ENCODE data around the gene AMER2. TPM values are rescaled to one million over a fixed set of nuclear protein-coding genes. Genes with fewer than 3 reads are reported as not detected.

The AMER2 gene
- total and polyA plus RNA-seq, 5 experiments from 2014 or later, result 0.14 TPM; not detected in 4

GRCh38 chr13:25179832-25180774 is 8.0 kb upstream of the AMER2 start:
- Mint-ChIP-seq H3K36me3 (peaks cover 0 to 21% (median 0%) of the 10 kb centered on the region in 3 donors), H3K27me3 (peaks cover 26 to 53% (median 39%) of the 10 kb centered on the region in 5 donors), H3K4me1 (no peaks in the 10 kb centered on the region), H3K4me3 (no peak overlapping the region), H3K9me3 (peaks cover 0 to 17% (median 0%) of the 10 kb centered on the region in 9 donors), H3K27ac (no peak overlapping the region)
- DNase-seq (no peak), ATAC-seq (no peak)
- POLR2A ChIA-PET, result no interaction called here

- POLR2A ChIA-PET, result no interaction called here
- peaks cover 0 to 2% (median 0%) of the 10 kb centered on the region in 4 donors for H3K4me1 Mint-ChIP-seq
- ATAC-seq (no peak), DNase-seq (no peak)
- peaks cover 0 to 17% (median 0%) of the 10 kb centered on the region in 9 donors for H3K9me3 Mint-ChIP-seq
- H3K27me3 Mint-ChIP-seq, result peaks cover 30 to 63% (median 39%) of the 10 kb centered on the region in 5 donors
- H3K27ac Mint-ChIP-seq, result no peak overlapping the region
- no peak overlapping the region for H3K4me3 Mint-ChIP-seq
- peaks cover 0 to 21% (median 0%) of the 10 kb centered on the region in 3 donors for H3K36me3 Mint-ChIP-seq
Observed at GRCh38 chr13:25179011-25179410, 6.9 kb upstream of the AMER2 start.

- Mint-ChIP-seq H3K27ac (no peak overlapping the region), H3K4me1 (peaks cover 0 to 2% (median 0%) of the 10 kb centered on the region in 4 donors), H3K27me3 (peaks cover 39 to 73% (median 49%) of the 10 kb centered on the region in 5 donors), H3K4me3 (no peak overlapping the region), H3K9me3 (peaks cover 0 to 17% (median 0%) of the 10 kb centered on the region in 9 donors), H3K36me3 (peaks cover 0 to 14% (median 0%) of the 10 kb centered on the region in 3 donors)
- POLR2A ChIA-PET, result no interaction called here
- no peak for DNase-seq
- ATAC-seq, result no peak
Observed at GRCh38 chr13:25178070-25178469, 6.0 kb upstream of the AMER2 start.

- Mint-ChIP-seq H3K36me3 (peaks cover 0 to 14% (median 0%) of the 10 kb centered on the region in 3 donors), H3K4me3 (no peak overlapping the region), H3K9me3 (peaks cover 0 to 17% (median 0%) of the 10 kb centered on the region in 9 donors), H3K27ac (no peak overlapping the region), H3K4me1 (peaks cover 0 to 2% (median 0%) of the 10 kb centered on the region in 4 donors), H3K27me3 (peaks cover 42 to 77% (median 52%) of the 10 kb centered on the region in 5 donors)
- ATAC-seq, result no peak
- POLR2A ChIA-PET, result no interaction called here
- no peak for DNase-seq
Observed at GRCh38 chr13:25177636-25178035, 5.5 kb upstream of the AMER2 start.

- no peak overlapping the region for H3K4me3 Mint-ChIP-seq
- H3K27ac Mint-ChIP-seq, result peak overlapping the region in 1 of 10 donors; percentile 31
- H3K27me3 Mint-ChIP-seq, result peaks cover 43 to 83% (median 54%) of the 10 kb centered on the region in 5 donors
- peaks cover 0 to 14% (median 0%) of the 10 kb centered on the region in 3 donors for H3K36me3 Mint-ChIP-seq
- DNase-seq (no peak), ATAC-seq (no peak)
- H3K4me1 Mint-ChIP-seq, result peaks cover 2 to 4% (median 2%) of the 10 kb centered on the region in 4 donors
- POLR2A ChIA-PET, result no interaction called here
- H3K9me3 Mint-ChIP-seq, result peaks cover 0 to 17% (median 0%) of the 10 kb centered on the region in 9 donors
Observed at GRCh38 chr13:25177012-25177411, 4.9 kb upstream of the AMER2 start.

GRCh38 chr13:25175431-25175830 is 3.3 kb upstream of the AMER2 start:
- peaks cover 0 to 14% (median 0%) of the 10 kb centered on the region in 3 donors for H3K36me3 Mint-ChIP-seq
- H3K4me3 Mint-ChIP-seq, result no peak overlapping the region
- DNase-seq (no peak), ATAC-seq (no peak)
- H3K27ac Mint-ChIP-seq, result no peak overlapping the region
- peaks cover 10 to 16% (median 11%) of the 10 kb centered on the region in 4 donors for H3K4me1 Mint-ChIP-seq
- H3K9me3 Mint-ChIP-seq, result peaks cover 0 to 17% (median 0%) of the 10 kb centered on the region in 9 donors
- POLR2A ChIA-PET, result no interaction called here
- peaks cover 52 to 96% (median 63%) of the 10 kb centered on the region in 5 donors for H3K27me3 Mint-ChIP-seq

GRCh38 chr13:25175026-25175425 is 2.9 kb upstream of the AMER2 start:
- DNase-seq (no peak), ATAC-seq (no peak)
- peaks cover 0 to 17% (median 0%) of the 10 kb centered on the region in 9 donors for H3K9me3 Mint-ChIP-seq
- peaks cover 49 to 92% (median 63%) of the 10 kb centered on the region in 5 donors for H3K27me3 Mint-ChIP-seq
- H3K27ac Mint-ChIP-seq, result no peak overlapping the region
- POLR2A ChIA-PET, result no interaction called here
- H3K36me3 Mint-ChIP-seq, result peaks cover 0 to 14% (median 0%) of the 10 kb centered on the region in 3 donors
- H3K4me3 Mint-ChIP-seq, result no peak overlapping the region
- peaks cover 10 to 16% (median 12%) of the 10 kb centered on the region in 4 donors for H3K4me1 Mint-ChIP-seq

GRCh38 chr13:25174304-25174703 is 2.2 kb upstream of the AMER2 start:
- DNase-seq (no peak), ATAC-seq (no peak)
- Mint-ChIP-seq H3K36me3 (peaks cover 0 to 14% (median 0%) of the 10 kb centered on the region in 3 donors), H3K4me1 (peaks cover 11 to 16% (median 12%) of the 10 kb centered on the region in 4 donors), H3K4me3 (no peak overlapping the region), H3K27me3 (peaks cover 50 to 86% (median 69%) of the 10 kb centered on the region in 5 donors), H3K27ac (no peak overlapping the region), H3K9me3 (peaks cover 0 to 17% (median 0%) of the 10 kb centered on the region in 9 donors)
- POLR2A ChIA-PET, result no interaction called here

- POLR2A ChIA-PET, result no interaction called here
- Mint-ChIP-seq H3K4me1 (peaks cover 11 to 16% (median 12%) of the 10 kb centered on the region in 4 donors), H3K4me3 (peak overlapping the region in 5 of 10 donors; percentile 69 to 86 (median 70)), H3K36me3 (no peaks in the 10 kb centered on the region), H3K27me3 (peaks cover 47 to 72% (median 65%) of the 10 kb centered on the region in 5 donors), H3K27ac (no peak overlapping the region), H3K9me3 (peaks cover 0 to 5% (median 0%) of the 10 kb centered on the region in 9 donors)
- DNase-seq (no peak), ATAC-seq (no peak)
Observed at GRCh38 chr13:25172303-25172630, 179 bp upstream of the AMER2 start.

- no peaks in the 10 kb centered on the region for H3K36me3 Mint-ChIP-seq
- peaks cover 40 to 62% (median 54%) of the 10 kb centered on the region in 5 donors for H3K27me3 Mint-ChIP-seq
- DNase-seq (no peak), ATAC-seq (no peak)
- H3K27ac Mint-ChIP-seq, result no peak overlapping the region
- no peaks in the 10 kb centered on the region for H3K9me3 Mint-ChIP-seq
- H3K4me1 Mint-ChIP-seq, result peaks cover 11 to 16% (median 12%) of the 10 kb centered on the region in 4 donors
- H3K4me3 Mint-ChIP-seq, result peak overlapping the region; percentile 19 to 86 (median 70)
- POLR2A ChIA-PET, result no interaction called here
Observed at GRCh38 chr13:25171170-25171516, 945 bp downstream of the AMER2 start.

- ATAC-seq (peak in 1 of 2 donors; percentile 69), DNase-seq (peak in 3 of 10 donors; percentile 6 to 20 (median 13))
- Mint-ChIP-seq H3K36me3 (no peaks in the 10 kb centered on the region), H3K4me3 (peak overlapping the region in 4 of 10 donors; percentile 28 to 70 (median 55)), H3K4me1 (peaks cover 11 to 16% (median 12%) of the 10 kb centered on the region in 4 donors), H3K27ac (no peak overlapping the region), H3K9me3 (no peaks in the 10 kb centered on the region), H3K27me3 (peaks cover 40 to 62% (median 53%) of the 10 kb centered on the region in 5 donors)
- POLR2A ChIA-PET, result no interaction called here
Observed at GRCh38 chr13:25170554-25171111, 1.5 kb downstream of the AMER2 start.

GRCh38 chr13:25169951-25170553 is 2.0 kb downstream of the AMER2 start:
- POLR2A ChIA-PET, result no interaction called here
- Mint-ChIP-seq H3K4me1 (peaks cover 11 to 16% (median 12%) of the 10 kb centered on the region in 4 donors), H3K27ac (no peak overlapping the region), H3K27me3 (peaks cover 34 to 63% (median 51%) of the 10 kb centered on the region in 5 donors), H3K9me3 (no peaks in the 10 kb centered on the region), H3K36me3 (no peaks in the 10 kb centered on the region), H3K4me3 (peak overlapping the region in 3 of 10 donors; percentile 28 to 45 (median 41))
- ATAC-seq (no peak), DNase-seq (no peak)
